Mesenchymal stem cell (in vitro differentiated cells and primary cell): ENCODE measurements around the gene TTC16.
"Not testable (repeated sequence)": the region's sequence is repeated elsewhere in the genome, so short reads cannot be mapped to it uniquely, and the experiment has no call there.

Source experiments
- DNase-seq: peaks from one replicate; pipeline ENCODE4 v3.0.0-alpha.2; 2013
- H2AFZ ChIP-seq: one replicate; pipeline ENCODE4 v1.6.1; 2013; ENCODE audit warnings: low read depth, mild to moderate bottlenecking, control low read depth, inconsistent platforms, low read length, moderate library complexity
- H2AK5ac ChIP-seq: 2 replicates; pipeline ENCODE4 v1.6.1; 2013; ENCODE audit warnings: low read length, moderate library complexity, mild to moderate bottlenecking, inconsistent platforms; ENCODE audit not compliant: severe bottlenecking
- H2BK120ac ChIP-seq: one replicate; pipeline ENCODE4 v1.6.1; 2013; ENCODE audit warnings: low read depth, mild to moderate bottlenecking, inconsistent platforms, low read length, moderate library complexity
- H2BK12ac ChIP-seq, 2 experiments: one replicate each; pipeline ENCODE4 v1.6.1; 2013; ENCODE audit warnings: inconsistent platforms in 2 of 2, low read length in 2 of 2, mild to moderate bottlenecking in 2 of 2, moderate library complexity in 2 of 2, control low read depth in 1 of 2
- H2BK15ac ChIP-seq: one replicate; pipeline ENCODE4 v1.6.1; 2013; ENCODE audit warnings: mild to moderate bottlenecking, low read depth, inconsistent platforms; ENCODE audit not compliant: poor library complexity, severe bottlenecking
- H2BK5ac ChIP-seq: 2 replicates; pipeline ENCODE4 v1.6.1; 2013; ENCODE audit warnings: low read depth, mild to moderate bottlenecking, low read length, control low read depth, inconsistent platforms; ENCODE audit not compliant: poor library complexity, severe bottlenecking
- H3K14ac ChIP-seq, 2 experiments: one replicate each; pipeline ENCODE4 v1.6.1; 2013; ENCODE audit warnings: inconsistent platforms in 2 of 2, low read length in 2 of 2, control low read depth in 1 of 2, mild to moderate bottlenecking in 1 of 2, moderate library complexity in 1 of 2
- H3K18ac ChIP-seq, 2 experiments: one replicate each; pipeline ENCODE4 v1.6.1; 2013; ENCODE audit warnings: inconsistent platforms in 2 of 2, low read length in 2 of 2, control low read depth in 1 of 2, low read depth in 1 of 2, mild to moderate bottlenecking in 1 of 2
- H3K23ac ChIP-seq, 2 experiments: one replicate each; pipeline ENCODE4 v1.6.1; 2013; ENCODE audit warnings: inconsistent platforms in 2 of 2, low read length in 2 of 2, mild to moderate bottlenecking in 2 of 2, moderate library complexity in 2 of 2, control low read depth in 1 of 2
- H3K27ac ChIP-seq: 2 replicates; pipeline ENCODE4 v1.5.1; 2013; ENCODE audit warnings: mild to moderate bottlenecking, moderate library complexity, low read length, control low read depth, inconsistent platforms; ENCODE audit not compliant: poor library complexity, severe bottlenecking
- H3K27me3 ChIP-seq, 2 experiments: 2 replicates each; pipeline versions ENCODE4 v1.6.1 to v1.7.0; 2013; ENCODE audit warnings: low read length in 2 of 2, mild to moderate bottlenecking in 2 of 2, moderate library complexity in 2 of 2, control low read depth in 1 of 2, inconsistent platforms in 1 of 2; ENCODE audit not compliant: control insufficient read depth in 1 of 2, insufficient read depth in 1 of 2
- H3K36me3 ChIP-seq, 2 experiments: 2 replicates each; pipeline versions ENCODE4 v1.6.1 to v1.7.0; 2013; ENCODE audit warnings: low read length in 2 of 2, control low read depth in 1 of 2, inconsistent platforms in 1 of 2, low read depth in 1 of 2, mild to moderate bottlenecking in 1 of 2; ENCODE audit not compliant: insufficient read depth in 2 of 2, control insufficient read depth in 1 of 2
- H3K4ac ChIP-seq, 2 experiments: one replicate each; pipeline ENCODE4 v1.6.1; 2013; ENCODE audit warnings: inconsistent platforms in 2 of 2, low read length in 2 of 2, mild to moderate bottlenecking in 2 of 2, moderate library complexity in 2 of 2, control low read depth in 1 of 2, low read depth in 1 of 2
- H3K4me1 ChIP-seq: 2 replicates; pipeline ENCODE4 v1.6.1; 2013; ENCODE audit warnings: low read depth, low read length, control low read depth; ENCODE audit not compliant: control insufficient read depth, insufficient read depth
- H3K4me2 ChIP-seq: 2 replicates; pipeline ENCODE4 v1.6.1; 2013; ENCODE audit warnings: low read length, mild to moderate bottlenecking, inconsistent platforms; ENCODE audit not compliant: poor library complexity, severe bottlenecking
- H3K4me3 ChIP-seq, 2 experiments: 2 replicates each; pipeline versions ENCODE4 v1.5.1 to v1.7.0; 2013; ENCODE audit warnings: low read length in 2 of 2, mild to moderate bottlenecking in 2 of 2, control low read depth in 1 of 2, low read depth in 1 of 2; ENCODE audit not compliant: insufficient read depth in 1 of 2
- H3K79me1 ChIP-seq: replicated peaks from 2 replicates; pipeline ENCODE4 v1.6.1; 2013; ENCODE audit warnings: mild to moderate bottlenecking, control low read depth, low read length, inconsistent platforms; ENCODE audit not compliant: poor library complexity, severe bottlenecking
- H3K9ac ChIP-seq: 2 replicates; pipeline ENCODE4 v1.7.0; 2013; ENCODE audit warnings: mild to moderate bottlenecking, low read length, moderate library complexity
- H3K9me3 ChIP-seq: 2 replicates; pipeline ENCODE4 v1.7.0; 2013; ENCODE audit warnings: mild to moderate bottlenecking, low read length; ENCODE audit not compliant: control insufficient read depth
- H4K8ac ChIP-seq: one replicate; pipeline ENCODE4 v1.6.1; 2013; ENCODE audit warnings: inconsistent platforms, mild to moderate bottlenecking, low read length, moderate library complexity
- H4K91ac ChIP-seq: one replicate; pipeline ENCODE4 v1.6.1; 2013; ENCODE audit warnings: mild to moderate bottlenecking, low read length, inconsistent platforms
- WGBS: methylation state at CpG from one replicate; pipeline ENCODE4 v1.1.7; 2013; ENCODE audit warnings: mixed read lengths; 5-methylcytosine and 5-hydroxymethylcytosine counted together

TTC16 gene

GRCh38 chr9:127779136-127779981, 63.5 kb downstream of the TTC16 start:
- Histone ChIP-seq H2BK120ac (no peak overlapping the region), H3K27ac (no peak overlapping the region), H2BK15ac (no peak overlapping the region)

GRCh38 chr9:127780126-127780885, 64.4 kb downstream of the TTC16 start:
- H3K4me2 ChIP-seq: no peak overlapping the region
- no peak overlapping the region for H2BK5ac ChIP-seq
- no peak overlapping the region for H2AFZ ChIP-seq
- no peak overlapping the region for H3K27ac ChIP-seq
- no peak overlapping the region for H3K9ac ChIP-seq
- H3K4ac ChIP-seq: no peak overlapping the region
- peak overlapping the region; percentile 52 for H2BK15ac ChIP-seq
- no peaks in the 10 kb centered on the region for H3K79me1 ChIP-seq
- H3K36me3 ChIP-seq: no peaks in the 10 kb centered on the region
- H3K23ac ChIP-seq: no peak overlapping the region
- 86% methylated on average over 18 of the region's 20 CpGs for WGBS
- H3K27me3 ChIP-seq: peaks cover 9 to 14% of the 10 kb centered on the region in 2 experiments
- no peaks in the 10 kb centered on the region for H3K9me3 ChIP-seq
- no peak overlapping the region for H4K8ac ChIP-seq
- no peak overlapping the region for H3K14ac ChIP-seq
- H3K4me1 ChIP-seq: peaks cover 3% of the 10 kb centered on the region
- no peak overlapping the region for H2AK5ac ChIP-seq
- no peak overlapping the region for H3K18ac ChIP-seq
- H4K91ac ChIP-seq: peak overlapping the region; percentile 25
- H2BK12ac ChIP-seq: no peak overlapping the region
- no peak overlapping the region for H2BK120ac ChIP-seq
- H3K4me3 ChIP-seq: no peak overlapping the region
- no peak for DNase-seq

More at GRCh38 chr9:127779136-127779981, 63.5 kb downstream of the TTC16 start:
- H2AFZ ChIP-seq: no peak overlapping the region
- no peak overlapping the region for H3K4ac ChIP-seq
- H3K9me3 ChIP-seq: no peaks in the 10 kb centered on the region
- no peak overlapping the region for H2BK5ac ChIP-seq
- DNase-seq: peak; percentile 27
- H3K27me3 ChIP-seq: peaks cover 9 to 14% of the 10 kb centered on the region in 2 experiments
- H4K91ac ChIP-seq: no peak overlapping the region
- 83% methylated on average over 17 of the region's 17 CpGs for WGBS
- no peak overlapping the region for H3K14ac ChIP-seq
- no peak overlapping the region for H2AK5ac ChIP-seq
- peaks cover 3% of the 10 kb centered on the region for H3K4me1 ChIP-seq
- H2BK12ac ChIP-seq: peak overlapping the region in 1 of 2 experiments; percentile 45
- H3K4me3 ChIP-seq: no peak overlapping the region
- peak overlapping the region in 1 of 2 experiments; percentile 29 for H3K18ac ChIP-seq
- H3K9ac ChIP-seq: peak overlapping the region; percentile 12
- H3K79me1 ChIP-seq: no peaks in the 10 kb centered on the region
- H3K4me2 ChIP-seq: no peak overlapping the region
- H3K36me3 ChIP-seq: no peaks in the 10 kb centered on the region
- H3K23ac ChIP-seq: no peak overlapping the region
- H4K8ac ChIP-seq: no peak overlapping the region

- H3K4ac ChIP-seq, H3K14ac ChIP-seq, H3K18ac ChIP-seq, H2BK120ac ChIP-seq, H3K4me1 ChIP-seq, H3K27ac ChIP-seq, H2BK5ac ChIP-seq, H3K4me3 ChIP-seq, H3K9me3 ChIP-seq, DNase-seq, H3K9ac ChIP-seq, H3K79me1 ChIP-seq, H2AFZ ChIP-seq, H2BK15ac ChIP-seq, H3K23ac ChIP-seq, H2BK12ac ChIP-seq, H4K8ac ChIP-seq, H2AK5ac ChIP-seq, H3K36me3 ChIP-seq, H3K4me2 ChIP-seq: not testable (repeated sequence)
- peak overlapping the region; percentile 25 for H4K91ac ChIP-seq
- WGBS: 93% methylated on average over 7 of the region's 9 CpGs
- peaks cover 9 to 14% of the 10 kb centered on the region in 2 experiments for H3K27me3 ChIP-seq
These were observed 65.0 kb downstream of the TTC16 start for GRCh38 chr9:127780909-127781308.
